Measurements from ENCODE around the gene ZBTB7A.

The ZBTB7A gene

DNA sequence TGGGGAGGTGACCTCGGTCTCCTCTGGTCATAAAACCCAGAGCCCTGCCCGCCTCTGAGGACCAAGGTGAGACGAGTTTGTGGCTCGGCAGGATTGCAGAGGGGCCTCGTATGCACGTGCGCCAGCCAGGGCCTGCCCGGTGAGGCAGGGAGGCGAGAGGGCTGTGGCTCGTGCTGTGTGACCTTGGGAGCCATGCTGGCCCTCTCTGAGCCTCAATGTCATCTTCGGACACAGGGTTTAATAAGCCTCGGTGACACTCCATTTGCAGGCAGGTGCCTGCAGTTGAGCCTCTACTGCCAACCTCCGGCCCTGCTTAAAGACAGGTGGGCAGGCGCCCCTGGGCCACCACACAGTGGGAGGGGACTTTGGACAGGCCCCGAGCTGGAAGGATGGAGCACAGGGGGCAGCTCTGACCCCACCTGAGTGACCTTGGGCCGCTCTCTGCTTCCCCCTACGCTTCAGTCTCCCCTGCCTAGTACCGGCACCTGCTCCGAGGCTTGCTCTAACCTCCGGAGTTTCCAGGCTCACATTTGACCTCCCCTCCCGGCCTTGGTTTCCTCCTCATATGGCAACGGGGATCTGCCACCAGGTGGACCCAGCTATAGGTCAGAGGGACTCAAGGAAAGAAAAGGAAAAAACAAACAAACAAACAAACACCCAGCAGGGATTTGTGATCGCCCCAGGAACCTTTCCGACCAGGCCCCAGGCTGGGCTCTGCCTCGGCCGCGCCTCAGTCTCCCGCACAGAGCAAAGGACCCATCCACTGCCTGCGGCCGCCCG lies 3.1 kb downstream of the ZBTB7A start:
- peak overlapping the region; percentile 91 for H3K9ac ChIP-seq (ENCODE audit: low read length)
- H2AFZ ChIP-seq (ENCODE audit: low read depth, low read length), result no peak overlapping the region
- H3K27ac ChIP-seq (ENCODE audit: low read length), result peak overlapping the region; percentile 65
- 0 out of 2 replicates have a peak, but pooled peaks cover 2% of the 10 kb centered on the region for H3K27me3 ChIP-seq (ENCODE audit: low read depth, low read length)
- H4K20me1 ChIP-seq (ENCODE audit: insufficient read depth, low read length), result peaks cover 64% of the 10 kb centered on the region
- peak overlapping the region; percentile 87 for H3K4me3 ChIP-seq (ENCODE audit: low read length)
- peaks cover 72% of the 10 kb centered on the region for H3K79me2 ChIP-seq (ENCODE audit: low read length)
- peaks cover 24% of the 10 kb centered on the region for H3K36me3 ChIP-seq (replicated peaks; ENCODE audit: low read depth, low read length)
- H3K4me1 ChIP-seq (ENCODE audit: low read length), result peaks cover 53% of the 10 kb centered on the region
- no peak for TF ChIP-seq EZH2phosphoT487 (IDR thresholded peaks at IDR 0.05; ENCODE audit: low read depth)
- TF ChIP-seq, protein P1, sequence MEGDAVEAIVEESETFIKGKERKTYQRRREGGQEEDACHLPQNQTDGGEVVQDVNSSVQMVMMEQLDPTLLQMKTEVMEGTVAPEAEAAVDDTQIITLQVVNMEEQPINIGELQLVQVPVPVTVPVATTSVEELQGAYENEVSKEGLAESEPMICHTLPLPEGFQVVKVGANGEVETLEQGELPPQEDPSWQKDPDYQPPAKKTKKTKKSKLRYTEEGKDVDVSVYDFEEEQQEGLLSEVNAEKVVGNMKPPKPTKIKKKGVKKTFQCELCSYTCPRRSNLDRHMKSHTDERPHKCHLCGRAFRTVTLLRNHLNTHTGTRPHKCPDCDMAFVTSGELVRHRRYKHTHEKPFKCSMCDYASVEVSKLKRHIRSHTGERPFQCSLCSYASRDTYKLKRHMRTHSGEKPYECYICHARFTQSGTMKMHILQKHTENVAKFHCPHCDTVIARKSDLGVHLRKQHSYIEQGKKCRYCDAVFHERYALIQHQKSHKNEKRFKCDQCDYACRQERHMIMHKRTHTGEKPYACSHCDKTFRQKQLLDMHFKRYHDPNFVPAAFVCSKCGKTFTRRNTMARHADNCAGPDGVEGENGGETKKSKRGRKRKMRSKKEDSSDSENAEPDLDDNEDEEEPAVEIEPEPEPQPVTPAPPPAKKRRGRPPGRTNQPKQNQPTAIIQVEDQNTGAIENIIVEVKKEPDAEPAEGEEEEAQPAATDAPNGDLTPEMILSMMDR (IDR thresholded peaks at IDR 0.05; ENCODE audit: low read depth, low read length), result no peak
- H3K4me2 ChIP-seq (ENCODE audit: low read length), result peak overlapping the region; percentile 92
- H3K9me3 ChIP-seq (ENCODE audit: insufficient read depth, low read length), result no peaks in the 10 kb centered on the region

DNA sequence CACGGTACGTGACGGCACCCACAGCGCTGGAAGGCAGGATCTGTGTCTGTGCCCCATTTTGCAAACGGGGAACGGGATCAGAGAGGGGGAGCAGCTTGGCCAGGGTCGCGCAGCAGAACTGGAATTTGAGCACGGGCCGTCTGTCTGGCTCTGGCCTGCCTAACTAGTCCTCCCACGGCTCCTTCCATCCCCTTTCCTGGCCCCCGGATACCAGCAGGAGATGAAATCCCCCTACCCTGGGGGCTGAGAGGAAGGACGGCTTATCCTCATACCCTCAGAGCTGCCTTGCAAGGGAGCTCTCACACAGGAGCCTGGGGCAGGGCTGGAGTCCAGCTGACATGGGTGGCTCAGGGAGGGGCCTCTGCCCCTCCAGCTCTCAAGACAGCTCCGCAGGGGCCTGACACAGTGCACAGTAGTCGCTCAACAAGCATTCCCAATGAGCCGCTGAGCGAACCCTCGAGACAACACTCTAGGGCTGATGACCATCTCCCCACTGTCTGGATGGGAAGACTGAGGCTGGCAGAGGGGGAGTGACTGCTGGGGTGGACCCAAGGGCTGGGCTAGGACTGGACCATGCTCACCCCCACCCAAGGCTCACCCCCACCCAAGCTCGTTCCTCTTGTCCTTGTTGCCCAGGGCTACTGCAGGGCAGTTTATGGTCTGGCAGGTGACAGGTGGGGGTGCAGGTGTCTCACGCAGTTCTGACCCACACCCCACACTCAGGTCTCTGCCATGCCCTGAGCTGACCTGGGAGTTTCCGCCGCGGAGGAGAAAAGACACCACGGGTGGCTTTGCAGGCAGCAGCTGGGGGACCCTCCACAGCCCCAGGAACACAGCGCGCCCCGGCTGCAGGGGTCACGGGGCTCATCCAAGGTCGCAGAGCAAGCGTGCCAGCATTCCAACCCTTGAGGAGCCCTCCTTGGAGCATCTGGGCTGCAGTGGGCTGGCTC lies 4.0 kb downstream of the ZBTB7A start:
- H3K27me3 ChIP-seq (ENCODE audit: low read depth, low read length), result no peaks in the 10 kb centered on the region
- peak overlapping the region; percentile 87 for H3K4me3 ChIP-seq (ENCODE audit: low read length)
- H3K4me2 ChIP-seq (ENCODE audit: low read length), result peak overlapping the region; percentile 92
- H3K9ac ChIP-seq (ENCODE audit: low read length), result no peak overlapping the region
- H3K79me2 ChIP-seq (ENCODE audit: low read length), result peaks cover 81% of the 10 kb centered on the region
- peaks cover 46% of the 10 kb centered on the region for H3K4me1 ChIP-seq (ENCODE audit: low read length)
- peaks cover 24% of the 10 kb centered on the region for H3K36me3 ChIP-seq (replicated peaks; ENCODE audit: low read depth, low read length)
- TF ChIP-seq, protein P1 (IDR thresholded peaks at IDR 0.05; ENCODE audit: low read depth, low read length), result no peak
- no peak for TF ChIP-seq EZH2phosphoT487 (IDR thresholded peaks at IDR 0.05; ENCODE audit: low read depth)
- H2AFZ ChIP-seq (ENCODE audit: low read depth, low read length), result no peak overlapping the region
- H3K9me3 ChIP-seq (ENCODE audit: insufficient read depth, low read length), result no peaks in the 10 kb centered on the region
- peaks cover 72% of the 10 kb centered on the region for H4K20me1 ChIP-seq (ENCODE audit: insufficient read depth, low read length)
- H3K27ac ChIP-seq (ENCODE audit: low read length), result no peak overlapping the region

DNA sequence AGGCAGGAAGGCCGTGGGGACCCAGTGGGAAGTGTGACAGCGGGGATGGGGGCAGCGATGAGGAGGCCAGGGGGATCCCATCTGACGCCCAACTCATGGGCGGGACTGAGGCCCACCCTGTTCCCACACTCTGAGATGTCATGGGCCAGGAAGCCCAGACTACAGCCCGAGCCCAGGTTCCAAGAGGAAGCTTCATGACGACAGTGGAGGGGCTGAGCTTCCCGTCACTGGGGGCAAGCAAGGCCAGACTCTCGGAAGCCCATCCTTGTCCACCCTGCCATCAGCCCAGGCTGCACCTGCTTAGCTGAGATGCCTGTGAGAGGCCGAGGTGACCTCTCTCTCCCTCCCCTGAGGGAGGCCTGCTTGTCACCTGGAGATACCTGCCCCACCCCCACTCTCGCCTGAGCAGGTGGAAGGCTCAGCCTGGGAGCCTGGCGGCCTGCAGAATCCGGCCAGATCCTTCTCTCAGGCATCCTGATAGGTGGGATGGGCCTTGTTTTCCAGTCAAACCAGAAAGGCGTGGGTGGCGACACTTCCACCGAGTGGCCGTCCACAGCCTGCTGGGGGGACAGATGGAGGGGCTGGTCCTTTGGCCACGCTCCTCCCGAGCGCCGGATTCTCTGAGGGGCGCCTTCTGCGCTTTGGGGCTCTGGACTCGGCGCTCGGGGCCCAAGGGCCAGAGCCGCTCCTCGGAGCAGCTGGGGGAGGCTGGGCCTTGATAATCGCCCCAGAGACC lies 4.8 kb downstream of the ZBTB7A start:
- Histone ChIP-seq H3K9ac (ENCODE audit: low read length) (0 out of 2 replicates have a peak overlapping the region, but pooled peaks have one; percentile 2), H4K20me1 (ENCODE audit: insufficient read depth, low read length) (peaks cover 78% of the 10 kb centered on the region), H3K36me3 (replicated peaks; ENCODE audit: low read depth, low read length) (peaks cover 28% of the 10 kb centered on the region), H3K79me2 (ENCODE audit: low read length) (peaks cover 89% of the 10 kb centered on the region), H3K4me2 (ENCODE audit: low read length) (peak overlapping the region; percentile 92), H3K27ac (ENCODE audit: low read length) (peak overlapping the region; percentile 3; the same call in 1 of the 2 replicates), H3K9me3 (ENCODE audit: insufficient read depth, low read length) (no peaks in the 10 kb centered on the region), H3K27me3 (ENCODE audit: low read depth, low read length) (no peaks in the 10 kb centered on the region), H2AFZ (ENCODE audit: low read depth, low read length) (no peak overlapping the region), H3K4me1 (ENCODE audit: low read length) (peaks cover 46% of the 10 kb centered on the region), H3K4me3 (ENCODE audit: low read length) (peak overlapping the region; percentile 69)
- no peak for TF ChIP-seq EZH2phosphoT487 (IDR thresholded peaks at IDR 0.05; ENCODE audit: low read depth)
- TF ChIP-seq, protein P1 (IDR thresholded peaks at IDR 0.05; ENCODE audit: low read depth, low read length), result no peak

All from OCI-LY3 (cell line).